SU-DHL-6 (cell line): ENCODE results near the gene TNS4.

Experiments
- H2AFZ ChIP-seq: fragments of 200-600 bp; sonication (generic); 2 replicates; pipeline ENCODE4 v1.6.1; 2014; ENCODE audit warnings: low read depth, mild to moderate bottlenecking, moderate library complexity, mixed read lengths, antibody characterized with exemption, low read length; ENCODE audit not compliant: severe bottlenecking
- H3F3A ChIP-seq: fragments of 200-600 bp; shearing (Covaris generic); 2 replicates; pipeline ENCODE4 v1.6.0; 2016; ENCODE audit warnings: antibody characterized with exemption, mild to moderate bottlenecking; ENCODE audit not compliant: insufficient read depth
- H3K27ac ChIP-seq: fragments of 200-600 bp; sonication (generic); 2 replicates; pipeline ENCODE4 v1.5.1; 2016; ENCODE audit warnings: low read depth, mild to moderate bottlenecking, low read length, moderate library complexity, mixed read lengths
- H3K27me3 ChIP-seq: fragments of 200-600 bp; sonication (generic), shearing (Covaris generic); 2 replicates; pipeline ENCODE4 v1.6.0; 2014; ENCODE audit warnings: mild to moderate bottlenecking, low read length
- H3K36me3 ChIP-seq: fragments of 200-600 bp; sonication (generic); 2 replicates; pipeline ENCODE4 v1.6.1; 2014; ENCODE audit warnings: mild to moderate bottlenecking, low read length, mixed read lengths
- H3K4me2 ChIP-seq: fragments of 300-600, 200-600 bp; shearing (Covaris generic), sonication (generic); 2 replicates; pipeline ENCODE4 v1.6.0; 2014; ENCODE audit warnings: low read length, low read depth, mild to moderate bottlenecking; ENCODE audit not compliant: poor library complexity, severe bottlenecking
- H3K4me3 ChIP-seq: fragments of 200-600 bp; sonication (generic); 2 replicates; pipeline ENCODE4 v1.5.1; 2014; ENCODE audit warnings: antibody characterized with exemption, low read length, mild to moderate bottlenecking, mixed read lengths; ENCODE audit not compliant: insufficient read depth, poor library complexity, severe bottlenecking
- H3K79me2 ChIP-seq: fragments of 200-600 bp; sonication (generic); 2 replicates; pipeline ENCODE4 v1.6.1; 2014; ENCODE audit warnings: mild to moderate bottlenecking, low read length, moderate library complexity; ENCODE audit not compliant: insufficient read depth
- H3K9ac ChIP-seq: fragments of 200-600 bp; sonication (generic); 2 replicates; pipeline ENCODE4 v1.7.0; 2014; ENCODE audit warnings: mild to moderate bottlenecking, low read length
- H3K9me2 ChIP-seq: fragments of 200-600 bp; sonication (generic); replicated peaks from 2 replicates; pipeline ENCODE4 v1.6.1; 2014; ENCODE audit warnings: low read length; ENCODE audit not compliant: insufficient read depth
- H3K9me3 ChIP-seq: fragments of 200-600 bp; sonication (generic); 2 replicates; pipeline ENCODE4 v1.6.1; 2014; ENCODE audit warnings: low read length, mixed read lengths; ENCODE audit not compliant: insufficient read depth
- H4K20me1 ChIP-seq: fragments of 200-600 bp; sonication (generic); 2 replicates; pipeline ENCODE4 v1.6.1; 2014; ENCODE audit warnings: low read depth, mild to moderate bottlenecking, antibody characterized with exemption, low read length, moderate library complexity, mixed read lengths
- CTCF ChIP-seq: fragments of 200-600 bp; sonication (generic); IDR thresholded peaks from one replicate; pipeline ENCODE4 v1.5.1; 2017; ENCODE audit warnings: antibody characterized with exemption, mild to moderate bottlenecking, low read length, moderate library complexity; ENCODE audit not compliant: insufficient read depth, poor library complexity, severe bottlenecking
- EZH2phosphoT487 ChIP-seq: fragments of 200-600 bp; sonication (generic), shearing (Covaris generic); conservative IDR thresholded peaks from 2 replicates; pipeline ENCODE4 v1.6.1; 2018; ENCODE audit warnings: mild to moderate bottlenecking, antibody characterized with exemption, low read length, moderate library complexity, mixed read lengths

Gene TNS4

DNA sequence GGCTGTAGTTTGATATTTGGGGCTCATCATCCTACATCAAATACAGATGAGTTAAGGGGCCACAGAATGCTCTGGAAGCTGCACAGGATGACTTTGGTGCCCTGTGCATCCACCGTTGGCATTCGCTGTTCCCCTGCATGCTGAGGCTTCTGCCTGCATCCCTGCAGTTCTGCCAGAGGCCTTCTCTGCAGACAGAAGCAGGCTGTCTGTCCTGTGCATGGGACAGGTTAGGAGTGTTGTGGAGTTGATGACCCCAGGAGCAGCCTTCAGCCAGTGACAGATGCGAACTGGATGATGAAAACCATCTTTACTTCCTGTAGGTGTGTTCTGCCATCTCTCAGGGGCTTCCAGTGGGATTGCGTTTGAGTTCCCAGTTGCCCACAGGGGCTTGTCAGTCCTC lies 13.6 kb upstream of the TNS4 start:
- no peaks in the 10 kb centered on the region for H3F3A ChIP-seq
- no peaks in the 10 kb centered on the region for H3K27me3 ChIP-seq
- no peak overlapping the region for H3K27ac ChIP-seq
- no peak overlapping the region for H2AFZ ChIP-seq
- no peaks in the 10 kb centered on the region for H3K9me3 ChIP-seq
- no peak overlapping the region for H3K4me3 ChIP-seq
- H4K20me1 ChIP-seq = no peaks in the 10 kb centered on the region
- TF ChIP-seq CTCF (no peak), EZH2phosphoT487 (no peak)
- H3K9me2 ChIP-seq = no peaks in the 10 kb centered on the region
- H3K79me2 ChIP-seq = no peaks in the 10 kb centered on the region
- H3K4me2 ChIP-seq = no peak overlapping the region
- no peak overlapping the region for H3K9ac ChIP-seq
- H3K36me3 ChIP-seq = no peaks in the 10 kb centered on the region

DNA sequence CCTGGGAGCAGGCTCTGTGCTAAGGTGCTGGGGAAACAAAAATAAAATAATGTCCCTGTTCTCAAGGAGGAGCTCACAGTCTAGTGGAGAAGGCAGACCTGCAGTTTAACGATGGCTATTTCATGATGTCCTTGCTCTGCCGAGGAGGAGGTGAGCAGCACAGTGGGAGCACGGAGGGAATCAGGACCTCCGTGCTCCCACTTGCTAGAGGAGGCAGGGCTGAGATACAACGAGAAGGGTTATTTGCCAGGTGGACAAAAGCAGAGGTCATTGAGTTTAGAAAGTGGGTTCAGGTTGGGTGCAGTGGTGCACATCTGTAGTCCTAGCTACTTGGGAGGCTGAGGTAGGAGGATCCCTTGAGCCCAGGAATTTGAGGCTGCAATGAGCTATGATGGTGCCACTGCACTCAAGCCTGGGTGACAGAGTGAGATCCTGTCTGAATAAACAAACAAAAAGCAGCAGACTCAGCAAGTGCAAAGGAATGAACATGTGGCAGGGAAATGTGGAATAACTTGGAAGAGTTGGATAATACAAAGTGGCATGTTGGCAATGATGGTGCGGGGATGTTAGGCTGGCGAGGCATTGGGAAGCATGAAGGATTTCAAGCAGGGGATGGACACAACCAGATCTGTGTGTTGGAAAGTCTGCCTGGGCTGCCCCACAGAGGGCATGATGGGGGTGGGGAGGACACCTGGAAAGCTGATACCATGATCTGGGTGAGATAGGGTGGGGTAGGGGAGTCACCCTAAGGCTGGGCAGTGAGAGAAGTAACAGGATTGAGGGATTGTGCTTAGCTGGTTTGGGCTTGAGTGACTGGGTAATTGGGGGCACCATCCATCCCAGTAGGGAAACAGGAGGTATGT lies 12.8 kb upstream of the TNS4 start:
- no peak overlapping the region for H3K4me2 ChIP-seq
- no peaks in the 10 kb centered on the region for H4K20me1 ChIP-seq
- H3K79me2 ChIP-seq = no peaks in the 10 kb centered on the region
- no peaks in the 10 kb centered on the region for H3K36me3 ChIP-seq
- no peak overlapping the region for H2AFZ ChIP-seq
- no peaks in the 10 kb centered on the region for H3F3A ChIP-seq
- H3K4me3 ChIP-seq = no peak overlapping the region
- H3K9me3 ChIP-seq = no peaks in the 10 kb centered on the region
- TF ChIP-seq CTCF = no peak
- no peak for TF ChIP-seq EZH2phosphoT487
- H3K9me2 ChIP-seq = no peaks in the 10 kb centered on the region
- no peak overlapping the region for H3K9ac ChIP-seq
- H3K27me3 ChIP-seq = no peaks in the 10 kb centered on the region
- no peak overlapping the region for H3K27ac ChIP-seq

DNA sequence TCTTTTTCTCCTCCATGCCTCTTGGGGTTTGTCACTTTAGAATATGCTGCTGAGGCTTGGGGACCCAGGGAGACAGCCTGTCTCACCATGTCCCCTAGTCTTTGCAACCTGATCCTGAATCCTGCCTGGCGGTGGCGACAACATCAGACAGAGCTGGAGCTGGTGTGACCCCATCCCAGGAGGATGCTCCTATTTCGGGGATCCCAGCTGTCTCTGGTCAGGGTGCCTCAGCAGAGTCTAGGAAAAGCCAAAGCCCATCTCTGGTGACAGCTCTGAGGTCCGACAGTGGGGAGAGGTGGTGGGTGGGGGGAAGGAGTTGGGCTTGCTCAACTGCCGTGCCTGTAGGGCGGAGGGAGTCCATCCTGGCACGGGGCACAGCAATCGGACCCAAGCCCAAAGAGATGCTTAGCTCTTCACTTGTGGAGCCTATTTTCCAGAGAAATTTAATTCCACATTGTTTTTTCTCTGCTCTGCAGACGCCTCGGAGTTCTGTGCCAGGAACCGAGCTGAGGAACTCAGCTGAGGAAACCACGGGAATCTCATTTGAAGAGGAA lies 10.3 kb upstream of the TNS4 start:
- Histone ChIP-seq H3K36me3 (no peaks in the 10 kb centered on the region), H3K79me2 (no peaks in the 10 kb centered on the region), H2AFZ (no peak overlapping the region), H3K9ac (no peak overlapping the region), H4K20me1 (no peaks in the 10 kb centered on the region), H3K9me3 (no peaks in the 10 kb centered on the region), H3K9me2 (no peaks in the 10 kb centered on the region), H3K27me3 (no peaks in the 10 kb centered on the region), H3K27ac (no peak overlapping the region), H3F3A (no peaks in the 10 kb centered on the region), H3K4me2 (no peak overlapping the region), H3K4me3 (no peak overlapping the region)
- TF ChIP-seq CTCF (no peak), EZH2phosphoT487 (no peak)
